Measurements from ENCODE around the gene RIPK4.

RIPK4 gene

DNA sequence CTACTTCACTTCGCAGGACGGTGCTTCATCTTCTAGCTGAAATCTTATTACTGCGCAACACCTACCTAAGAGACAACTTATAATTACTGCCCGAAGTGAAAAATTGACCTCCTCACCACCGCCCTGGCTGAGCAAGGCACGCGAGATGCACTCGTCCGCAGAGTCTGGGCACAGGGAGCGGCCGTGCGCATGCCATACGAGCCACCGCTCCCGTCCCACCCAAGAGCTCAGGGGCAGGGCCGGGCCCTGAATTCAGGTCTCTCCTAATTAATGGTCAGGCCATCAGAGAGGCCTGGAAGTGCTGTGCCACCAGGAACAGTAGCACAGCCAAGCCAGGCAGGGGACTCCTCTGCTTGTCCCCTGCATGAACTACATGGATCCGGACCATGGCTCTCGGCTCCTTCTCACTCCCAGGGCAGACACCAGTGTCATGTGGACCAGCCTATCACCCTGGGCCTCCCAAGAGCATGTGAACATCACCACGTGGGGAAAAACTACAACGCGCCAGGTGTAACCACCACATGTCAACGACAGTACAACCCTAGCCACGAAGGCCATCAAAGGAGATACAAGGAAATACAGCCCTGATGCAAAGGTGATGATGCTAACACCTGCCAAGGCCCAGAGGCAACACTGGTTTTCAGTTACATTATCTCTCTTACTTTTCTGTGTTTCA, 11.5 kb downstream of the RIPK4 start:
- TF ChIP-seq, protein P1, sequence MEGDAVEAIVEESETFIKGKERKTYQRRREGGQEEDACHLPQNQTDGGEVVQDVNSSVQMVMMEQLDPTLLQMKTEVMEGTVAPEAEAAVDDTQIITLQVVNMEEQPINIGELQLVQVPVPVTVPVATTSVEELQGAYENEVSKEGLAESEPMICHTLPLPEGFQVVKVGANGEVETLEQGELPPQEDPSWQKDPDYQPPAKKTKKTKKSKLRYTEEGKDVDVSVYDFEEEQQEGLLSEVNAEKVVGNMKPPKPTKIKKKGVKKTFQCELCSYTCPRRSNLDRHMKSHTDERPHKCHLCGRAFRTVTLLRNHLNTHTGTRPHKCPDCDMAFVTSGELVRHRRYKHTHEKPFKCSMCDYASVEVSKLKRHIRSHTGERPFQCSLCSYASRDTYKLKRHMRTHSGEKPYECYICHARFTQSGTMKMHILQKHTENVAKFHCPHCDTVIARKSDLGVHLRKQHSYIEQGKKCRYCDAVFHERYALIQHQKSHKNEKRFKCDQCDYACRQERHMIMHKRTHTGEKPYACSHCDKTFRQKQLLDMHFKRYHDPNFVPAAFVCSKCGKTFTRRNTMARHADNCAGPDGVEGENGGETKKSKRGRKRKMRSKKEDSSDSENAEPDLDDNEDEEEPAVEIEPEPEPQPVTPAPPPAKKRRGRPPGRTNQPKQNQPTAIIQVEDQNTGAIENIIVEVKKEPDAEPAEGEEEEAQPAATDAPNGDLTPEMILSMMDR (IDR thresholded peaks at IDR 0.05; ENCODE audit: insufficient read depth, low read depth, low read length, missing control alignments), result no peak
- no peak for DNase-seq (ENCODE audit: low read depth)
- H3K4me3 ChIP-seq (ENCODE audit: low read depth, low read length), result no peak overlapping the region

DNA sequence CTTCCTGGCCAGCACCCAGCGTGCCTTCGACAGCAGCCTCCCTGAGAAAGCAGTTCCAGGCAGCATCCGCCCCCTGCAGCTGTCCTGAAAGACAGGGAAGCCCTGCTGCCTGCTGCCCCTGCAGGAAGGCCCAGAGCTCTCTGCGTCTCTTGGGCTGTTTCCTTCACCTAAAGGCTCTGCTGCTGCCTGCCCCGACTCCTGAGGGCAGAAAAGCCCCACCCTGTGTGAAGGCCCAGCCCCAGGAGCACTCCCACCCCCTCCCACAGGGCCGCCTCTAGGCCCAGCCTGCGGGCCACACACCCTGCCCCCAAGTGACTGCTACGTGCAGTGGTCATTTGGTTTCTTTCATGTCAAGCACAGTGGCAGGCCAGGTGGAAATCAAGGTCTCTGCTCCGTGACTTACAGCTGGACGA, 12.4 kb downstream of the RIPK4 start:
- DNase-seq (ENCODE audit: low read depth), result no peak
- H3K4me3 ChIP-seq (ENCODE audit: low read depth, low read length), result no peak overlapping the region
- TF ChIP-seq, protein P1 (IDR thresholded peaks at IDR 0.05; ENCODE audit: insufficient read depth, low read depth, low read length, missing control alignments), result no peak

DNA sequence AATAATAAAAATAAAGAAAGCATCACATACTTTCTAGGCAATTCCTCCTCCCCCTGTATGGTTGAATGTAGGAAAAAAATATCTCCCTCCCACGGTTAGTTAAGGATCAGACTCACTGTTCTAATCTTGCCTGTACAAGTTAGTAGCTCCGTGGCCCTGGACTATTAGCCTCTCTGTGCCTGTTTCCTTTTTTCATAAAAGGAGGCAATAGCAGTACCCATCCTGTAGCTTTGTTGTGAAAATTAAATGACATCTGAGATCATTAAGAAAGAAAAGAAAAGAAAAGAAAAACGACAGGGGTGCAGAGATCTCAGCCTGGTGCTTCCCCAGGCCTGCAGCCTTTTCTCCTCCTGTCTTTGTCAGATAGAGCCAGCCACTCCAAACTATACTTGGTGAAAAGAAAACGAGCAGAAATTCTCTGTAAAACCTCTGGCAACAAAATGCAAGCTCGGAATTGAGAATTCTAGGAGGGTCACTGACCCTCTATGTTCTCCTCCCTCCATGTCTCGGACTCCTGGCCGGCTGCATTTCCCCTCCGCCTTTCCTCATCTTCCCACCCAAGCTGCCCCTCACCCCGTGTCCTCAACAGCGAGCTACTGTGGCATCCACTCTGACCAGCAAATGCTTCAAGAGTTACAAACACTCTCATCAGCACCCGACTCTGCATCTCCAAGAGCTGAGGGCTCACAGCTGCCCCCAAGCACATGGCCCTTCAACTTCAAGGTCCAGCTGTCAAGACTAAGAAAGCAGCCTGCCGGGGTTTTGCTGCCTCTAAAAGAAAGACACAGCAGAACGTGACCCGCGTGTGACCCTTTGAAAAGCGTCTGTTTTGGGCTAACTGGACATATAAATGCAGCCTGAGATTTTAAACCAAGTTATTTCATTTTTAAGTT, 13.6 kb downstream of the RIPK4 start:
- no peak for DNase-seq (ENCODE audit: low read depth)
- H3K4me3 ChIP-seq (ENCODE audit: low read depth, low read length), result no peak overlapping the region
- TF ChIP-seq, protein P1 (IDR thresholded peaks at IDR 0.05; ENCODE audit: insufficient read depth, low read depth, low read length, missing control alignments), result no peak

DNA sequence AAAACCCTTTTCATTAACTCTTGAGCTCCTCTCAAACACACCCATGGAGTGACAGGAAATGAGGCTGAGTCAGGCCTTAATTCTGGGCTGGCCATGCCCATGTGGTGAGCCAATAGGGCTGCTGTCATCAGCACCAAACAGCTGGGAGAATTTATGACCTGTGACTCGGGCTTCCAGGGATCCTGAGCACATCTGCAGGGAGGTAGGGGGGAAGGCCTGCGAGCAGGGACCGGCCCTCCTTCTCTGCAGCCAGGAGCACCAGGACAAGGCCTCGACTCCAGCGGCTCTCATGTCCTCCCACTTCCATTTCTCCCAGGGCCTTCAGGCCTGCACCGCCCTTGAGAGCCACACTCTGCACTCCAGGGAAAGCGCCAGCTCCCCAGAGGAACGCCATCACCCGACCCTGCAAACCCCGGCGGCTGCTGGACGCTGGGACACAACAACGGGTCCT, 14.6 kb downstream of the RIPK4 start:
- TF ChIP-seq, protein P1 (IDR thresholded peaks at IDR 0.05; ENCODE audit: insufficient read depth, low read depth, low read length, missing control alignments), result no peak
- no peak overlapping the region for H3K4me3 ChIP-seq (ENCODE audit: low read depth, low read length)
- no peak for DNase-seq (ENCODE audit: low read depth)

DNA sequence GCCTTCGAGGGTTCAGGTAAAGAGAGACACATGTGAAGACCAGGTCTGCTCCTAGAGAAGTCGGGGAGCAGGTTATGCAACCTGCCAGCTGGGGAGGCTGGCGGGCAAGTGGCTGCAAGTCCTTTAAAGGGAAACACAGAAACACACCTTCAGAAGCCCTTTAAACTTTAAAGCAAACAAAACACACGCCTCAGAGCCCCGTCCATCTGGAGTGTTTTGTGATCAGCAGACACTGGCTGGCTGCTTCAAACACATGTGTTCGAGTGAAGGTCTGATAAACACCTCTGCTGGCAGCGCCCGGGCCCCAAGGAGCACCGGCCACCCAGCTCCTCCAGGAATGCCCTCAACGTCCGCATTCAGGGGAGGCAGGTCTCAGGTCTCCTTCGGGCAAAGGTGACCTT, 15.2 kb downstream of the RIPK4 start:
- TF ChIP-seq, protein P1 (IDR thresholded peaks at IDR 0.05; ENCODE audit: insufficient read depth, low read depth, low read length, missing control alignments), result no peak
- no peak overlapping the region for H3K4me3 ChIP-seq (ENCODE audit: low read depth, low read length)
- DNase-seq (ENCODE audit: low read depth), result no peak

DNA sequence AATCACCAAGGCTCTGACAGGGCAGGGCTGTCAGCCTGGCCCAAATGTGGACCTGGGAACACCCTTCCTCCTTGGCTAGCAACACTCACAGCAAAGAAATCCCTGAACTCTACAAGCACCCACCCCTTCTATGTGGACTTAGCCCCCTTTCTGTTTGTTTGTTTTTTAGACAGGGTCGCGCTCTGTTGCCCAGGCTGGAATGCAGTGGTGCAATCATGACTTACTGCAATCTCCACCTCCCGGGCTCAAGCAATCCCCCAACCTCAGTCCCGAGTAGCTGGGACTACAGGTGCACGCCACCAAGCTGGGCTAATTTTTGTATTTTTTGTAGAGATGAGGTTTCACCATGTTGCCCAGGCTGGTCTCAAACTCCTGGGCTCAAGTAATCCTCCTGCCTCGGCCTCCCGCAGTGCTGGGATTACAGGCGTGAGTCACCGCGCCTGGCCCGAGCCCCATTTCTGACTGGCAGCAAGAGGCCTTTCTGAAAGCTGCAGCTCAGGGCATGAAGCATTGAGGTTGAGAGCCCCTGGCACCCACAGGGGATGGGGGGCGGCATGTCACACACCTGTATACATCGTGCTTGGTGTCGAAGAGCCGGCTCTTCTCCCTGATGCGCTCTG, 16.2 kb downstream of the RIPK4 start:
- H3K4me3 ChIP-seq (ENCODE audit: low read depth, low read length), result no peak overlapping the region
- no peak for DNase-seq (ENCODE audit: low read depth)
- TF ChIP-seq, protein P1 (IDR thresholded peaks at IDR 0.05; ENCODE audit: insufficient read depth, low read depth, low read length, missing control alignments), result no peak

Data from GM12865 (cell line).